ENCODE measurements around the gene PCYT2. TPM values are rescaled to one million over a fixed set of nuclear protein-coding genes. Genes with fewer than 3 reads are reported as not detected.

PCYT2 gene
- total RNA-seq, 4 donors from 2014 or later: 36.0 to 64.9 (median 46.6) TPM

DNA sequence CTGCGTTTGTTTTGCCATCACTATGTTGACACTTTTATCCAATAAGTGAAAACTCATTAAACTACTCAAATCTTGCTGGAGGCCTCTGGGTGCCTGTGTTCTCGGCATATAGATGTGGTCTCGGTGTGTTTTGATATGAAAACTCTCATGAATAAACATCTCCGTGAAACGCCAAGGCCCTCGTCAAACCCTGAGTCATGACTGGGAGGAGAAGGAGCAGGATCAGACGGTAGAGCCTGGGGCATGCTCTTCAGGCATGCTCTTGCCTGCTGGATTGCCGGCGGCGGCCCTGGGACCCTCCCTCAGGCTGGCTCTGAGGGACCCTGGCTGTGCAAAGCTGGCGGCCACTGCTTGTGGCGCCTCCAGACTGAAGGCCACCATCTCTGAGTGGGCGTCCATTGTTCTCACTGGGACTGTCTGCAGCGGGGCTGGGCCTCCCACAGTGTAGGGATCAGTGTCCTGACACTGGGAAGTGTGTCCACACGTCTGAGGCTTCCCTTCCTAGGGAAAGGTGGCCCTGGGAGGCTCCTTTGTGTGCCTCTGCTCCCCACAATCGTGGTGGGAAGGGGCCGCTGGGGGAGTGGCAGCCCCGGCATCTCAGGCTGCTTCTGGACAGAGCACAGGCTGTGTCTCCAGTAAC is 10.9 kb downstream of the PCYT2 start:
- no peak for DNase-seq (ENCODE audit: low spot score in 2 of 2)
- H3K4me1 ChIP-seq: peaks cover 0 to 18% (median 9%) of the 10 kb centered on the region in 4 donors
- WGBS, 2 donors: 61 to 75% methylated on average over 9 to 18 of the region's 18 CpGs
- peaks cover 2 to 78% (median 4%) of the 10 kb centered on the region in 3 donors for H3K36me3 ChIP-seq
- TF ChIP-seq, protein P1, sequence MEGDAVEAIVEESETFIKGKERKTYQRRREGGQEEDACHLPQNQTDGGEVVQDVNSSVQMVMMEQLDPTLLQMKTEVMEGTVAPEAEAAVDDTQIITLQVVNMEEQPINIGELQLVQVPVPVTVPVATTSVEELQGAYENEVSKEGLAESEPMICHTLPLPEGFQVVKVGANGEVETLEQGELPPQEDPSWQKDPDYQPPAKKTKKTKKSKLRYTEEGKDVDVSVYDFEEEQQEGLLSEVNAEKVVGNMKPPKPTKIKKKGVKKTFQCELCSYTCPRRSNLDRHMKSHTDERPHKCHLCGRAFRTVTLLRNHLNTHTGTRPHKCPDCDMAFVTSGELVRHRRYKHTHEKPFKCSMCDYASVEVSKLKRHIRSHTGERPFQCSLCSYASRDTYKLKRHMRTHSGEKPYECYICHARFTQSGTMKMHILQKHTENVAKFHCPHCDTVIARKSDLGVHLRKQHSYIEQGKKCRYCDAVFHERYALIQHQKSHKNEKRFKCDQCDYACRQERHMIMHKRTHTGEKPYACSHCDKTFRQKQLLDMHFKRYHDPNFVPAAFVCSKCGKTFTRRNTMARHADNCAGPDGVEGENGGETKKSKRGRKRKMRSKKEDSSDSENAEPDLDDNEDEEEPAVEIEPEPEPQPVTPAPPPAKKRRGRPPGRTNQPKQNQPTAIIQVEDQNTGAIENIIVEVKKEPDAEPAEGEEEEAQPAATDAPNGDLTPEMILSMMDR (IDR thresholded peaks at IDR 0.05): no peak
- no peak for TF ChIP-seq EP300 (IDR thresholded peaks at IDR 0.05)
- TF ChIP-seq POLR2A (IDR thresholded peaks at IDR 0.05): no peak
- peaks cover 0 to 8% of the 10 kb centered on the region in 2 donors for H3K27me3 ChIP-seq
- no peak overlapping the region for H3K4me3 ChIP-seq
- H3K27ac ChIP-seq: no peak overlapping the region
- H3K9me3 ChIP-seq: no peaks in the 10 kb centered on the region

DNA sequence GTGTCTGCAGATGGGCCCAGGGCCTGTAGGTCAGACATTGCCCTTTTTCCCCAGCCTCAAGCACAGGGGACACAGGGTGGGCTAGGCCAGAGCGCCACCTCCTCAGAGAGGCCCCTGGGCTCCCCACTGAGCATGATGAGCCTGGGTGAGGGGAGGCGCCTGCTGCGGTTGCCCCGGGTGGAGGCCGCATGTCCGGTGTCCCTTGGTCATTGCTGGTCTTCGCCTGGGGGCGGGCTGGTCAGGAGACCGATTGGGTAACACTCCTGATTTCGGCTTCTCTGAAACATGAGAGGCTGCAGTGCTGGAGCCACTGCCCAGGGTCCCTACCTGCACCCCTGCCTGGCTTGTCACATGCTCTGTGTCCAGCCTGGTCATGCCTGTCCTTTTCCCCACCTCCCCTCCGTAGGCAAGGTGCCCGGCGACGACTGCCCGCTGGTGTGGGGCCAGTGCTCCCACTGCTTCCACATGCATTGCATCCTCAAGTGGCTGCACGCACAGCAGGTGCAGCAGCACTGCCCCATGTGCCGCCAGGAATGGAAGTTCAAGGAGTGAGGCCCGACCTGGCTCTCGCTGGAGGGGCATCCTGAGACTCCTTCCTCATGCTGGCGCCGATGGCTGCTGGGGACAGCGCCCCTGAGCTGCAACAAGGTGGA is 11.6 kb downstream of the PCYT2 start:
- H3K27ac ChIP-seq: no peak overlapping the region
- H3K9me3 ChIP-seq: no peaks in the 10 kb centered on the region
- no peak overlapping the region for H3K4me3 ChIP-seq
- no peak for DNase-seq (ENCODE audit: low spot score in 2 of 2)
- H3K27me3 ChIP-seq: peaks cover 0 to 8% of the 10 kb centered on the region in 2 donors
- 90 to 94% methylated on average over 18 to 21 of the region's 22 CpGs for WGBS, 2 donors
- TF ChIP-seq, protein P1 (IDR thresholded peaks at IDR 0.05): no peak
- TF ChIP-seq POLR2A (IDR thresholded peaks at IDR 0.05): no peak
- no peak for TF ChIP-seq EP300 (IDR thresholded peaks at IDR 0.05)
- H3K36me3 ChIP-seq: peaks cover 2 to 78% (median 4%) of the 10 kb centered on the region in 3 donors
- H3K4me1 ChIP-seq: peaks cover 0 to 18% (median 9%) of the 10 kb centered on the region in 4 donors

DNA sequence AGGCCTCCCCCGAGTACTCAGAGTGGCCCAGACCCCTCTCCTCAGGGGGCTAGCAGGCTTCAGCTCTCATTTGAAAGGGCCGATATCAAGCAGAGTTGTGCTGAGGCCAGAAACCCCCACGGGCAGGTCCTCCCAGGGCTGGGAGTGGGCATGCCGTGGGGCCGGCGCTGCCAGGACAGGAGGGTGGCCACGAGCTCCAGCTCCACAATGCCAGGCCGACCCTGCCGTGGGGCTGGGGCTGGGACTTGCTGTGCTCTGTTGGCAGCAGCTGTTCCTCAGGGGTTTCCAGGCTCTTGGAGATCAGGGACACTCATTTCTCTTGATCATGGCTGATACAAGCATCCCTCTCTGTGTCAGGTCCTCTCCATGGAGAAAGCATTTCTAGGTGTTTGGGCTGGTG is 12.3 kb downstream of the PCYT2 start:
- H3K4me3 ChIP-seq: no peak overlapping the region
- H3K9me3 ChIP-seq: no peaks in the 10 kb centered on the region
- TF ChIP-seq EP300 (IDR thresholded peaks at IDR 0.05) (no peak), POLR2A (IDR thresholded peaks at IDR 0.05) (no peak)
- TF ChIP-seq, protein P1 (IDR thresholded peaks at IDR 0.05): no peak
- peaks cover 0 to 8% of the 10 kb centered on the region in 2 donors for H3K27me3 ChIP-seq
- H3K27ac ChIP-seq: no peak overlapping the region
- 94 to 97% methylated on average over 8 to 9 of the region's 9 CpGs for WGBS, 2 donors
- peaks cover 0 to 18% (median 9%) of the 10 kb centered on the region in 4 donors for H3K4me1 ChIP-seq
- H3K36me3 ChIP-seq: peaks cover 2 to 78% (median 4%) of the 10 kb centered on the region in 3 donors
- no peak for DNase-seq (ENCODE audit: low spot score in 2 of 2)

DNA sequence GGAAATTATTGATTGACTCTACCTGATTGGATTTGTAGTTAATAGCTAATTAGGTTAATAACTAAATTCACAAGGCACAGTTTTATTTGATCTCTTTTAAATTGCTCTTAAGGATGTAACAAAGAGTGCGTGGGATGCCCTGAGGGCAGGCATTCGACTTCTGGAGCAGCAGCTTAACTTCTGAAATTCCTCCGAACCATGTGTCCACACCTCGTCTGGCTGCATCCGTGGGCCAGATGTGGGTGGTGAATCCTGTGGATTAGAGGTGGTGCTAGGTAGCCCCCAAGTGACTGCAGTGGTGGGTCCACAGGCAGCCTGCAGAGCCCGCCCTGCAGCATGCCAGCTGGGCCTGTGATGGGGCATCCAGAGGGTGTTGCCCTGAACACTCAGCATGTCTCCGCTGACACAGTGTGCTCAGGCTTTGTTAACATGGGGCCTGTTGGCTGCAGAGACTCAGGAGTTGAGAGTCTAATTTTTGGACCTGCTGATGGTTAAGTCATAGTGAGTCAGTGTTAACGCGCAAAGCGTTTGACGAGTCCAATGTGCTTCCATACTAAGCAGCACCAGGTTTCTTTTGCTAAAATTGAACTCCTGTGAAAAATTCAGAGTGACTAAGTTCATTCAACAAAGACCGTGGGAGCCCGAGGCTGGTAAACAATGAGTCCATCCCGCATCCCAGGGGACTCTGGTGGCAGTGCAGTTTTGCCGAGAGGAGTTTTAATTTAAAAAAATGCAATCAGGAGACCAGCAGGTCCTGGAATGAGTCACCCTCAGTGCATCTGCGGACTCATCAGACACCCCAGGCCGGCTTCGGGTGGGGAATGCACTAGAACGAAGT is 13.0 kb downstream of the PCYT2 start:
- 84 to 90% methylated on average over 18 of the region's 19 CpGs for WGBS, 2 donors
- DNase-seq (ENCODE audit: low spot score in 2 of 2): no peak
- H3K9me3 ChIP-seq: no peaks in the 10 kb centered on the region
- peaks cover 0 to 8% of the 10 kb centered on the region in 2 donors for H3K27me3 ChIP-seq
- peaks cover 0 to 21% (median 9%) of the 10 kb centered on the region in 4 donors for H3K4me1 ChIP-seq
- H3K36me3 ChIP-seq: peaks cover 2 to 76% (median 4%) of the 10 kb centered on the region in 3 donors
- H3K4me3 ChIP-seq: no peak overlapping the region
- TF ChIP-seq, protein P1 (IDR thresholded peaks at IDR 0.05): no peak
- TF ChIP-seq EP300 (IDR thresholded peaks at IDR 0.05) (no peak), POLR2A (IDR thresholded peaks at IDR 0.05) (no peak)
- no peak overlapping the region for H3K27ac ChIP-seq
